ENCODE measurements around the gene NMNAT2.

GRCh38 chr1:183210681-183211080 is 207.5 kb downstream of the NMNAT2 start:
- TF ChIP-seq CTCF (IDR thresholded peaks at IDR 0.05; ENCODE audit: poor library complexity, severe bottlenecking) = no peak
- TF ChIP-seq TAF1 (IDR thresholded peaks at IDR 0.05; ENCODE audit: low read depth) = no peak
- no peak for TF ChIP-seq EZH2 (IDR thresholded peaks at IDR 0.05; ENCODE audit: borderline replicate concordance, insufficient read depth, low read length, poor library complexity, severe bottlenecking)
- TF ChIP-seq REST (IDR thresholded peaks at IDR 0.05; ENCODE audit: borderline replicate concordance) = no peak
- TF ChIP-seq EP300 (conservative IDR thresholded peaks at IDR 0.05; ENCODE audit: poor library complexity, severe bottlenecking) = no peak
- TF ChIP-seq RAD21 (conservative IDR thresholded peaks at IDR 0.05) = no peak
